Measurements from ENCODE around the gene CR1L. TPM values are rescaled to one million over a fixed set of nuclear protein-coding genes. Genes with fewer than 3 reads are reported as not detected.
A peak's percentile ranks its signal among the peaks of the same experiment; 100 is the strongest.
"Not testable (repeated sequence)": the region's sequence is repeated elsewhere in the genome, so short reads cannot be mapped to it uniquely, and the experiment has no call there.

CR1L gene
- total RNA-seq, 2 donors from 2014 or later: 0.19 TPM; not detected in 1

DNA sequence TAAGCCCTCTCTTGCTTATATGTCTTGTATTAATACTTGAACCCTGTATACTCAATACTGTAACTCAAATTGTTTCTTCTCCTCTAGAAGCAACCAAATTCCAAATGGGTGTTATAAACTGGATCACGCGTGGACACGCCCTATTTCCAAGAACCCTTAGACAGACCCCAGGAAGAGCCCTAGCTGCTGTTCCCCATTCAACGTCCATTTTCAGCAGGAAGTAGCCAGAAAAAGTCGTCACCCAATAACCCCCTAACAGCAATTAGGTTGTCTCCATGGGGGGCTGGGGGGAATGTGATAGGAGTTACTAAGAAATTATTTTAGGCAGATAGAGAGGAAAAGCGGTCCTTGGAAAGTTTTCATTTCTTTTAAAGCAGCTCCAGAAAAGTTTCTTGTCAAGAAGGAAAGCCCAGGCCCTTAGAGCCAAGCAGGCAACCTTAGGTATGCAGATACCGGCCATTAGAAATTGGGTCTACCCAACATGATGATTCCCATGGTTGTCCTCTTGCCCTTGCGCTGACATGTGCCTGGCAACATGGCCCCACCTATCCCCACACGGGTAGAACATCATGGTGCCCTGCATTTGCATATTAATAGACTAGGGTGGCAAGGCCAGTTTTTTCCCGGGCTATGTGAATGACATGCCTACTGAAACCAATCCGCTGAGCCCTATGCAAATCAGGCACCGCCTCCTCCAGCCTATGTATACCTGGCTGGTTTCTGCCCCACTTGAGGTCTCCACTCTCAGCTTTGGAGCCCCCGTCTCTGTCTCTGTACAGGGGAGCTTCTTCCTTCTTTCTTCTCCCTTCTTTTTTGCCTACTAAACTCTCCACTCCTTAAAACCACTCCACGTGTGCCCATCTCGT, 102.9 kb downstream of the CR1L start:
- DNase-seq (no peak), ATAC-seq (replicated peaks in 1 of 2) (no peak)
- no peaks in the 10 kb centered on the region for H3K27me3 Mint-ChIP-seq (ENCODE audit: low read depth)
- peaks cover 0 to 2% of the 10 kb centered on the region in 2 donors for H3K36me3 Mint-ChIP-seq (ENCODE audit: insufficient read depth in 2 of 2)
- H3K4me3 Mint-ChIP-seq: no peak overlapping the region
- H3K9me3 Mint-ChIP-seq: peaks cover 1 to 2% of the 10 kb centered on the region in 2 donors
- H3K27ac Mint-ChIP-seq: no peak overlapping the region
- peaks cover 29% of the 10 kb centered on the region for H3K4me1 Mint-ChIP-seq (ENCODE audit: low read depth)

DNA sequence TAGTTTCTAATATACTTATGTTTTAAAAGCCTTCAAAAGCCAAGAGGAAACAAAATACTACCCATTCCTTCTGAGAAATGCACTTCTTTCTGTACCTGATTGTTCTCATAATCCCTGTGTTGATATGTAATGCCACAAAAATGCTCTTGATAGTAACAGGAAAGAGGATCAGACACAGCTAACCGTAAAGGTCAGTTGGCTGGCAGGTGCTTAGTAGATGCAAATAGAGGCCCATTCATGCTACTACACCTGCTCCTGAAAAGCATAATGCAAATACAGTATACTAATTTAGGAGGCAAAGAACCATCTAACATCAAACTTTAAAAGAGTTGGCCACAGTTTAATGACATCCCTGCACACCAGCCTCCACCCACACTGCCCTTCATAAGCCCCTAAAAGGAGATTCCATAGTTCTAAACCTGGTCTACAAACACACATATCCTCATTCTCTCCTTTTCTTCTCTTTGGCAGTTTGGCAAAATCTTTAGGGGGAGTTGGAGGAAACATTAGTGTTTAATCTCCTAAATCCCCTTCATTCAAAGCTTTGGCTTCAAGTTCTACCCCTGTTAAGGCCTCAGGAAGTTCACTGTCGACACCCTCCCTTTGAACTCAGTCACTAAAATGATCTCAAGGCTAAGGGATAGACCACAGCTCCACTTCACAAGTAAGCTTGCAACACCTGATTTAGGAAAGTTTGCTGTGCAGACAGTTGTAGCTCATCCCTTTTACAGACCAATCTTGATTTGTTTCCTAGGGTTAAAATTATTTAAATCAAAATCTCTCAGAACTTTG, 104.0 kb downstream of the CR1L start:
- H3K4me1 Mint-ChIP-seq (ENCODE audit: low read depth): peaks cover 39% of the 10 kb centered on the region
- H3K9me3 Mint-ChIP-seq: peaks cover 1 to 2% of the 10 kb centered on the region in 2 donors
- H3K36me3 Mint-ChIP-seq (ENCODE audit: insufficient read depth in 2 of 2): peaks cover 0 to 2% of the 10 kb centered on the region in 2 donors
- no peak overlapping the region for H3K27ac Mint-ChIP-seq
- DNase-seq (no peak), ATAC-seq (replicated peaks in 1 of 2) (no peak)
- H3K4me3 Mint-ChIP-seq: peak overlapping the region; percentile 37 to 43
- no peaks in the 10 kb centered on the region for H3K27me3 Mint-ChIP-seq (ENCODE audit: low read depth)

DNA sequence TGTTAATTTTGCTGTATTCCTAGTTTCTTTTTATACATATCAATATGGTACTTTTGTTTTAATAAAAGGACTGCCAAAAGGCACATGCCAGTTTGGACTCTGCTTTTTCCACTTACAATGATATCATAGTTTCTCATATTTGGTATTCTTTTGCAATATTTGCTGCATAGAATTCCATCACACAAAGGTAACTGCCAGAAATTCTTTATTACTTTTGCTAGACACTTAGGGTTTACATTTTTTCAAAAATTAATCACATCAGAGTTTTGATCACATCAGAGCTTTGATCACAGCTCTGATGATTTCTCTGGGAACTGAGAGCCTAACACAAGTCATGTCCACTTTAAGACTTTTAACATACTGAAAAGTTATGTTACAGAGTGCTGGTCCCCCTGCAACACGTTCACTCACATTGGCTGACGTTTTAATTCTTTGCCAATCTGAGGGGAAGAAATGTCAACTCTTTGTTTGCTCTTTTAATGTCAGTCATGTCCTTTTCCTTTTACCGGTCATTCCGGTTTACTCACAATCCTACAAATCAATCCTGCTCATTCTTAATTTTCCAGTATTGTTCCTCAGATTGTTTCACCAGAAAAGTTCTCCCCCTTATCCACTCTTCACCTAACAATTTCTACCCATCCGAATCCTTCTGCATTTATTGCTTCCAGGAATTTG, 105.8 kb downstream of the CR1L start:
- no peak for DNase-seq
- H3K4me1 Mint-ChIP-seq (ENCODE audit: low read depth): peaks cover 58% of the 10 kb centered on the region
- H3K4me3 Mint-ChIP-seq: peak overlapping the region; percentile 94 to 99
- peaks cover 0 to 2% of the 10 kb centered on the region in 2 donors for H3K36me3 Mint-ChIP-seq (ENCODE audit: insufficient read depth in 2 of 2)
- H3K27me3 Mint-ChIP-seq (ENCODE audit: low read depth): no peaks in the 10 kb centered on the region
- H3K9me3 Mint-ChIP-seq: peaks cover 1 to 2% of the 10 kb centered on the region in 2 donors
- H3K27ac Mint-ChIP-seq: peak overlapping the region; percentile 99
- ATAC-seq (replicated peaks in 1 of 2): no peak

DNA sequence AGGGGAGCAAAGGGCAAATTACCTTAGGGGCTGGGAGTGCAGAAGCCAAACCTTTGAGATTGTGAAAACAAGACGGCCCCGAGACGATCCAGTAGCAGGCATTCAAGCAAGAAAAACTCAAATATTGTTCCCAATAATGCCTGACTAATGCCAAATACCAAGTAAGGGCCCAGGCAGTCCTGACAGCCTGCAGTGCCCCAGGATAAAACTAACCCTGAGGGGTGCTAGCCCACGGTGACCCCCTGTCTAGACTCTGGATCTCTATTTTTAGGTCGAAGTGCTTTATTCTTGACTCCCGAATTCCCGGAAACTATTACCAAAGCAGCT, 106.5 kb downstream of the CR1L start:
- peak overlapping the region; percentile 99 for H3K27ac Mint-ChIP-seq
- peak overlapping the region; percentile 94 to 99 for H3K4me3 Mint-ChIP-seq
- H3K4me1 Mint-ChIP-seq (ENCODE audit: low read depth): peaks cover 64% of the 10 kb centered on the region
- not testable (repeated sequence) for H3K36me3 Mint-ChIP-seq (ENCODE audit: insufficient read depth in 2 of 2); ATAC-seq (replicated peaks in 1 of 2); H3K9me3 Mint-ChIP-seq; H3K27me3 Mint-ChIP-seq (ENCODE audit: low read depth); DNase-seq

DNA sequence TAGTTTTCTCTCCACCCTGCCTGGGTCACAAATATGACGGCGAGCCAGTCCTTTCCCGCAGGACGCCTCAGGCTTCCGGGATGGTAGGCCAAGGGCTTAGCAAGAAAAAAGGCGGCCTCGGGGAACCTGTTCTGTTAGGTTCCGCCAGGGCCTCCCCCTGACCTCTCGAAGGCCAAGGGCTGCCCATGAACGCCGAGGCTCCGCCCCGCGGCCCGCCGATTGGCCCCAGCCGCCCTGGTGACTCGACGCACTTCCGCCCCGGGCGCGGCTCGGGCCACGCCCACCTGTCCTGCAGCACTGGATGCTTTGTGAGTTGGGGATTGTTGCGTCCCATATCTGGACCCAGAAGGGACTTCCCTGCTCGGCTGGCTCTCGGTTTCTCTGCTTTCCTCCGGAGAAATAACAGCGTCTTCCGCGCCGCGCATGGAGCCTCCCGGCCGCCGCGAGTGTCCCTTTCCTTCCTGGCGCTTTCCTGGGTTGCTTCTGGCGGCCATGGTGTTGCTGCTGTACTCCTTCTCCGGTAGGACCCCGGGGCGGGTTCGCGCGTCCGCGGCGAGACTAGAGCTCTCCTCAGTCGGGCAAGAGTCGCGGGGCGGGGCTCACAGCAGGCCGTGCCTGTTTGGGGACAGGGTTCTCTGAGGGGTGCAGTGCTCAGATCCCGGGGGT, 107.0 kb downstream of the CR1L start, which contains the start of gene CD46:
TSS of gene CD46 (plus strand) at position 265 of the 666 bp plus-strand sequence. CDS start at position 424, 159 bp downstream.
- Mint-ChIP-seq H3K36me3 (ENCODE audit: insufficient read depth in 2 of 2) (peaks cover 0 to 5% of the 10 kb centered on the region in 2 donors), H3K27ac (peak within 1 kb of the TSS; percentile 99), H3K4me1 (ENCODE audit: low read depth) (peaks cover 69% of the 10 kb centered on the region), H3K9me3 (peaks cover 1 to 2% of the 10 kb centered on the region in 2 donors), H3K27me3 (ENCODE audit: low read depth) (no peaks in the 10 kb centered on the region), H3K4me3 (peak within 1 kb of the TSS; percentile 94 to 99)
- ATAC-seq (replicated peaks in 1 of 2) (peak; percentile 95 to 97), DNase-seq (peak; percentile 97 to 98)

DNA sequence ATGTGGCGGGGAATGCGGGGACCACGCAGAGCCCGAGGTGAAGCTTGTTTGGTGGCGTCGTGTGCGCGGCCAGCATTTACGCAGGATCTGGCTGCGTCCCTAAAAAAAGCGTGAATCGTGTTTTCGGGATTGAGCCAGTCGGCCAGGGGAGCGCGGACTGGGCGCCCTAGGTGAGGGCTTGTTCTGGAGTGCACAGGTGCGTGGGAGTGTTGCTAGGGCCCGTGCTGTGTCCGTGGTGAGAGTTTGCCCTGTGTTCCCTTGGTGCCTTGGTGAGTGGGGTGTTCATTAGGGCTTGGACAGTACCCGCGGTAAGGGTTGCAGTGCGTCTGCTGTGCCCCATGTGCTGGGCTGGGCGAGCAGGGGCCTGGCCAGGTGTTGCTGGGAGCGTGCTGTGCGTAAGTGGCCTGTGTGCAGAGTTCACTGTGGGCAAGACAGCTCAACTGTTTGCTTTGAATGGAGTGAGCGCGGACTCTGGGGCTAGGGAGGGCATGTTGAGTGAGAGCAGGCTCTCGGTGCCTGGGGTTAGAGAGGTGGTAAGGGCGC, 107.6 kb downstream of the CR1L start:
- Mint-ChIP-seq H3K9me3 (peaks cover 1 to 2% of the 10 kb centered on the region in 2 donors), H3K4me3 (peak overlapping the region; percentile 94 to 99)
- peak; percentile 49 to 56 for ATAC-seq (replicated peaks in 1 of 2)

DNA sequence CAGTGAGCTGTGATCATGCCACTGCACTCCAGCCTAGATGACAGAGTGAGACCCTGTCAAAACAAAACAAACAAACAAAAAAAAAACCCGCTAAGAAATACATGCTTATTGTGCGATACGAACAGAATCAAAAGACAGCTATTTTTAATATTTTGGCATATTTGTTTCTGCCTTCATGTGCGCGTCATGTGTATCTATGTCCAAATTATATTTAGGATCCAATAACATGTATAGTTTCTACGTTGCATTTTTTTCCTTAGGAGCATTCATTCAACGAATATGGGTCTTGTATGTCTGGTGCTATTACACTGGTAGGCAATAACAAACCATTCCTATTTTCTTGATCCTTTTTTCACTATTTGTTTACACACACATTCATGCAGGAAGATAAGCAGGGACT, 108.7 kb downstream of the CR1L start:
- no peaks in the 10 kb centered on the region for H3K9me3 Mint-ChIP-seq
- ATAC-seq (replicated peaks in 1 of 2): no peak
- no peaks in the 10 kb centered on the region for H3K27me3 Mint-ChIP-seq (ENCODE audit: low read depth)
- H3K36me3 Mint-ChIP-seq (ENCODE audit: insufficient read depth in 2 of 2): peaks cover 0 to 10% of the 10 kb centered on the region in 2 donors
- no peak overlapping the region for H3K27ac Mint-ChIP-seq
- peak overlapping the region; percentile 94 to 99 for H3K4me3 Mint-ChIP-seq
- no peak for DNase-seq
- peaks cover 76% of the 10 kb centered on the region for H3K4me1 Mint-ChIP-seq (ENCODE audit: low read depth)

More for the DNA sequence above, 107.6 kb downstream of the CR1L start:
- peaks cover 71% of the 10 kb centered on the region for H3K4me1 Mint-ChIP-seq (ENCODE audit: low read depth)
- DNase-seq: peak; percentile 52 to 53
- H3K27me3 Mint-ChIP-seq (ENCODE audit: low read depth): no peaks in the 10 kb centered on the region
- H3K36me3 Mint-ChIP-seq (ENCODE audit: insufficient read depth in 2 of 2): peaks cover 0 to 5% of the 10 kb centered on the region in 2 donors
- H3K27ac Mint-ChIP-seq: peak overlapping the region; percentile 99

DNA sequence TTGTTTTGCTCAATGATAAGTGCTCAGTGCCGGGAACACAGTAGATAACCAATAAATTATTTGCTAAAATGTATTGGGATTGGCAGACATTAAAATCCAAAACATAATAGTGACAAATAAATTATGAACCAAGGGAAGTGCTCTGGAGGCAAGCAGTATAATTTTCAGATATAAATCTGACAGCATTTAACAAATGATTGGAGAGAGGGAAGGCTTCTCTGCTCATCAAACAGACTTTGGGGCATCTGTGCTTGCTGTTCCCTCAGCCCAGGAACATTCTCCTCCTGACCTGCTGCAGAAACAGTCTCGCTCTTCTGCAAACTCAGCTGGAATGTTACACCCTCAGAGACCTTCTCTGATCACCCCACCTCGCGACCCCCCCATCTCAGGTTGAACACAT, 109.1 kb downstream of the CR1L start:
- no peak overlapping the region for H3K27ac Mint-ChIP-seq
- H3K4me3 Mint-ChIP-seq: peak overlapping the region; percentile 94 to 99

DNA sequence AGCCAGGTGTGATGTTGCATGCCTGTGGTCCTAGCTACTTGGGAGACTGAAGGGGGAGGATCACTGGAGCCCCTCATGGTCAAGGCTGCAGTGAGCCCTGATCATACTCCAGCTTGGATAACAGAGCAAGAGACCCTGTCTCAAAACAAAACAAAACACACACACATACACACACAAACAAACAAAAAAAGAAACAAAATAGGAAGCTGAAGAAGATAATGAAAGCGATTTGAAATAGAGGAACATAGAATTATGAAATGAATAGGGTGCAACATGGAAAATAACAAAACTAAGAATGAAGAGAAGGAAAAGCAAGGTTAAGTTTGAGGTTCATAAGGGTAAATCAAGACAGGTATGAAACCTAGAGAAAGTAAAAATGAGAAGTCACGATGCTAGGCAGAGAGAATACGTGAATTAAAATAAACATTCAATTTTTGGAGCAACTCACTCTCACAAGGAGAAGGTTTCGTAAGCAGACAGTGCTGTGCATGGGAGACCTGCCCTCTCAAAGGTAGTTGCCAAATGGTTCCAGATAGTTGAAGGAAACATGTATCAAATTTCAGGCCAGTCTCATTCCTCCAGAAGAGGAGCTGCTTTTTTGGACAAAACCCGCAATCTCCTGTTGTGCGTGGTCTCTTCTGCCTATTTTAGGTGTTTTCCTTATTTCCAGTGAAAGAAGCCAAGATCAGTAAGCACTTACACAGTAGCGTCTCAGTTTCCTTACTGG, 110.2 kb downstream of the CR1L start:
- H3K27ac Mint-ChIP-seq: peak overlapping the region; percentile 57
- H3K27me3 Mint-ChIP-seq (ENCODE audit: low read depth): no peaks in the 10 kb centered on the region
- no peak for ATAC-seq (replicated peaks in 1 of 2)
- peaks cover 63% of the 10 kb centered on the region for H3K4me1 Mint-ChIP-seq (ENCODE audit: low read depth)
- peaks cover 0 to 12% of the 10 kb centered on the region in 2 donors for H3K36me3 Mint-ChIP-seq (ENCODE audit: insufficient read depth in 2 of 2)
- no peak for DNase-seq
- no peaks in the 10 kb centered on the region for H3K9me3 Mint-ChIP-seq
- peak overlapping the region in 1 of 2 donors; percentile 13 for H3K4me3 Mint-ChIP-seq

More for the DNA sequence above, 109.1 kb downstream of the CR1L start:
- Mint-ChIP-seq H3K9me3 (no peaks in the 10 kb centered on the region), H3K27me3 (ENCODE audit: low read depth) (no peaks in the 10 kb centered on the region), H3K36me3 (ENCODE audit: insufficient read depth in 2 of 2) (peaks cover 0 to 12% of the 10 kb centered on the region in 2 donors), H3K4me1 (ENCODE audit: low read depth) (peaks cover 72% of the 10 kb centered on the region)
- ATAC-seq (replicated peaks in 1 of 2) (no peak), DNase-seq (no peak)

DNA sequence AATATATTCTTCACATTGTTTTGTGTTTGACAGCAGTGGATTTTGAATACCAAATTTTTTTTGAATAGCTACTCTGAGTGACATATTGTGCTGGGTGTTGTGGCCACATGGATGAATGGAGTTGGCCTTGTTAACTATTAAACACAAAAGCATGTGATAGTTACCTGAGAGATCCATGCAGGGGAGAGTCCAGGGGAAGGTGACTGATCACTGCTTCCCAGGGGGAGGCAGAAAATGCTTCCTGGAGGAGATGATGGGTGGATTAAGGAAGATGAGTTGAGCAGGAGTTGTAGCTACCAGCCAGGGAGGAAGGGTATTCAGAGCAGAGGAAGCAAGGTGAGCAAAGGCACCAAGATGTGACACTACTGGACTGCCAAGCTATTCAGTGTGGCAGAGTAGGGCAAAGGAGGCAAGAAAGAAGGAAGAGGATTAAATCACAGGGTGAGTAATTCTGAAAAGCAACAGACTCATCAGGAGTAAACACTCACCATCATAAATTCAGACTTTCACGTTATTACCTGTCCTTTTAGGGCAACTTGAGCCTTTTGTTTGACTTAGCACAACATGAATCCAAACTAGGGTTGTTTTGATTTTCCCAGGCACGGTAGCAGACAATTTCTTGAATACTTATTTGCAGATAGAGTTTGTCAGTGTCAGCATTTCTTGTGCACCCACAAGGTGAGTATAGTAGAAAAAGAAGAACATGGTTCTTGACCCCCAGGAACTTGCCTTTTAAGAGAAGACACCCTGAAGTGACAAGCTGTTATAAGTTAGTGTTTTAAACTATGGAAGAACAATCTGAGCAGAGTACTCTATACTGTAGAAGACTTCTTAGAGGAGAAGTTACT, 111.1 kb downstream of the CR1L start:
- Mint-ChIP-seq H3K36me3 (ENCODE audit: insufficient read depth in 2 of 2) (peaks cover 3 to 17% of the 10 kb centered on the region in 2 donors), H3K4me1 (ENCODE audit: low read depth) (peaks cover 54% of the 10 kb centered on the region), H3K27ac (peak overlapping the region; percentile 57), H3K9me3 (no peaks in the 10 kb centered on the region), H3K27me3 (ENCODE audit: low read depth) (no peaks in the 10 kb centered on the region), H3K4me3 (peak overlapping the region; percentile 1 to 45)
- no peak for DNase-seq
- ATAC-seq (replicated peaks in 1 of 2): peak; percentile 14 to 33

DNA sequence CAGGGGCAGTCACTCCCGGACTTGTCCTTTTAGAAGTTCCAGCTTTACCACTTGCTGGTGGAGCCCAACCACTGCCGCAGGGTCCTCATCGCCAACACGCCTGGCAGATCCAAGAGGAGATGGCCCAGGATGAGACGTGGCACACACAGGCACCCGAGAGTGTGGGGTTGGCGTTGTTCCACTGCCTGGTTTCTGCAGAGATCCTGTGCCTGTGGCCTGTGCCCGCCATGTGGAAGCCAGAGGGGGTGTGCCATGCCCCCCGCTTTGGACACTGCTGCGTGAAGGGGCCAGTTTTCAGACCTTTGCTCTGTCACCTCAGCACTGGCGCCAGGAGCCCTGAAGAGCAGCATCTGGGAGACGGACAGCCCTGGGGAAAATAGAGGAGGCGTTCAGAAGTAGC, 117.7 kb downstream of the CR1L start:
- no peaks in the 10 kb centered on the region for H3K27me3 Mint-ChIP-seq (ENCODE audit: low read depth)
- no peak overlapping the region for H3K27ac Mint-ChIP-seq
- peaks cover 13 to 36% of the 10 kb centered on the region in 2 donors for H3K36me3 Mint-ChIP-seq (ENCODE audit: insufficient read depth in 2 of 2)

More for the DNA sequence above, 117.7 kb downstream of the CR1L start:
- Mint-ChIP-seq H3K4me1 (ENCODE audit: low read depth) (peaks cover 5% of the 10 kb centered on the region), H3K4me3 (no peak overlapping the region), H3K9me3 (no peaks in the 10 kb centered on the region)
- DNase-seq (no peak), ATAC-seq (replicated peaks in 1 of 2) (no peak)

Data from activated T-cell treated with anti-CD3 and anti-CD28 coated beads, Interleukin-2, amount 50 U/mL, for 72 hours (primary cell).